GM21528 (cell line): ENCODE measurements around the gene MROH8.

Source experiments
- ATAC-seq: cut with Tn5 transposase; IDR thresholded peaks from one replicate; pipeline ENCODE4 v1.9.1; 2021; ENCODE audit warnings: mild to moderate bottlenecking, moderate library complexity; ENCODE audit not compliant: unreplicated experiment, low FRiP score

Gene MROH8

GRCh38 chr20:37178839-37179682, at the start of gene MROH8, which contains the start of gene RPN2:
MROH8 (minus strand) TSS chr20:37179548.
RPN2 (plus strand) TSS chr20:37179330; CDS start chr20:37179357, 27 bp downstream.
- peak; percentile 87 for ATAC-seq

DNA sequence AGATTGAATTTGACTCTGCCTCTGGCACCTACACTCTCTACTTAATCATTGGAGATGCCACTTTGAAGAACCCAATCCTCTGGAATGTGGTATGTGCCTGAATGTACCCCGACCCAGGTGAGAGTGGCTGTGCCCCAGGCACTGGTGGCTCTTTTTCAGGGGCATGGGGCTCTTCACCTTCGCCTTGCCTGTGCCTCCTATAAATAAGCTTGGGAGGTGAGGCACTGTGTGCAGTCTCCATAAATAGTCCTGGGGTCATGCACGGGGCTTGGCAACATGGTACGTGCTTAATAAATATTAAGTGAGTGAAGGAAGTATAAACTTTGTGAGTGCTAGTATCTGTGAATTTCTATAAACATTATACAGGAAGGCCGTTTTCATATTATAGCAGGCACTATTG, 49.3 kb upstream of the MROH8 start:
- no peak for ATAC-seq

- no peak for ATAC-seq
These were observed 48.7 kb upstream of the MROH8 start for GRCh38 chr20:37228082-37228481.

DNA sequence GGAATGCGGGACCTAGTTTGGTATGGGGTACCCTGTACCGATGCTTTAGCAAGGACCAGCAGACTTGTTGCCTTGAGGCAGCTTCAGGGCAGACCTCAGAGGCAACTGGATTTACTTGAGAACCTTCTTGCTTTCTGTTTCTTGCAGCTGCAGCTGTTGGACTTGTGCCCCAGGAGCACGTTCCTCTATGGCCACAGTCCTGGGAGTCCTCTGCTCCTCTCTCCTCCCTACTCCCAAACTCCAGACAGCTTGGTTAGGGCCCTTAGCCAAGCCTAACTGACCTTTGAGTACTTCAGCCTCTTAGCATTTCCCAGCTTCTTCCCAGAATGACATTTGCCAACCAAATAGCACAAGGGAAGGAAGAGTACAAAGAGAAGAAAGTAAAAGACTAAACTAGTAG, 47.5 kb upstream of the MROH8 start:
- no peak for ATAC-seq

GRCh38 chr20:37225146-37225545, 45.8 kb upstream of the MROH8 start:
- no peak for ATAC-seq

- ATAC-seq, result no peak
These were observed 43.7 kb upstream of the MROH8 start for GRCh38 chr20:37223053-37223452.

- ATAC-seq, result no peak
These were observed 42.7 kb upstream of the MROH8 start for GRCh38 chr20:37222086-37222485.

DNA sequence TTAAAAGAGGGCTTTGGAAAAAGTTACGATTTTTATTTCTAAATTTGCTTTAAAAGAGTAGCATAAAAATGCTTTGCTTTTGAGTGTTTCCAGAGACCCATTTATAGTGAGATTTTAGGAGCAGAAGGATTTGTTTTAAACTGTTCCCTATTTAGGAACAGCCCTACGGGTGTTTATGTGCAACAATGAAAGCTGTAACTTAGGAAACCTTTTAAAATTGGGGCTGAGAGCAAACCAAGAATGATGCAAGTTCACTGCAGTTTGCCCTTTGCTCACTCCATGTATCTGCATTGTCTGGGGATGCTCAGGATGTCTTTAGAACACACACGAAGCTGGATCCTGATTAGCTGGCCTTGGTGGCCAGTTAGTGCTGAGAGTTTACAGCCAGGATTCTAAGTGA, 41.4 kb upstream of the MROH8 start:
- ATAC-seq, result no peak

DNA sequence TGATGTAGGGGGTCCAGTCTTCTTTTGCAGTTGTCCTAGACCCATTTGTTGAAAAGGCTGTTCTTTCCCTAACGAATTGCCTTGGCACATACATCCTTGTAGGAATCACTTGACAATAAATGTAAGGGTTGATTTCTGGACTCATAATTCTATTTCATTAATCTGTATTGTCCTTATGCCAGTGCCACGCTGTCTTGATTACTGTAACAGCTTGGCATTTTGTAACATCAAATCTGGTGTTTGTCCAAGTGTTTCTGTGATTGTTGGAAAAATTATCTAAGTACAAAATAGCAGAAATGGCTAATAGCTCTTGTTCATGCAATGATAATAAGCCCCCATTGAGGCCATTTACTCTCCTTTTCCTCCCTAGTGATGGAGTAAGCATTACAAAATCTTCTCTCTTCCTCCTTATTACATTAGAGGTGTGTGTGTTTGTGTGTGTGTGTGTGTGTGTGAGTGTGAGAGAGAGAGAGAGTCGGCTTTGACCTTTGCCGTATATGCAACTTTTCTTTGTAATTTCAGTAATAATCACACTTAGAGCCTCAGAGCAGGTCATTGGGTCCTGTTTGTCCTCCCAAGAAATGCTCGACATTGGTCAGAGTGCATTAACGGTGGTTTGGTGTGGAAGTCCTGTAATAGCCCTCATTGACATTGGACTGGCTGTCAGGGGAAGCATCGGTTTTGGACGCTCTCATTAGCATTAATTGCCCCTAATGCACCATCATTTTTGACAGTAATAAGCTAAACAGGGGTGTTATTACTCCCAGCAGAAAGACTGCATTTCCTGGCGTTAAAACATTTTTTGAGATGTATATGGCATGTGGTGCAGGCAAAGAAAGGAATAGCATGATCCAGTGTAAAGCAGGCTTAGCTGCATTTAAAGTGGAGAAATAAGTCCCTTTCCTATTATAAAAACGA, 40.7 kb upstream of the MROH8 start:
- no peak for ATAC-seq

- ATAC-seq, result no peak
These were observed 39.6 kb upstream of the MROH8 start for GRCh38 chr20:37218976-37219375.

DNA sequence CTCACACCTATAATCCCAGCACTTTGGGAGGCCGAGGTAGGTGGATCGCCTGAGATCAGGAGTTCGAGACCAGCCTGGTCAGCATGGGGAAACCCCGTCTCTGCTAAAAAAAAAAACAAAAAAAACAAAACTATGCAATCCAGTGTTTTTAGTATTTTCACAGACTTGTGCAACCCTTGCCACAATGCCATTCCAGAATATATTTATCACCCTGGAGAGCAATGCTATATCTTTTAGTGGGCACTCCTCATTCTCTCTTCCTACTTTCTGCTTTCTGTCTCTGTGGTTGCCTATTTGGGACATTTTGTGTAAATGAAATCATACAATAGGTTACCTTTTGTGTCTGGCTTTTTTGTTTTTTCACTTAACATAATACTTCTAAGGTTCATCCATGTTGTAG, 39.1 kb upstream of the MROH8 start:
- no peak for ATAC-seq

- no peak for ATAC-seq
These were observed 30.4 kb upstream of the MROH8 start for GRCh38 chr20:37209661-37210314.

- no peak for ATAC-seq
These were observed 29.8 kb upstream of the MROH8 start for GRCh38 chr20:37209193-37209592.

GRCh38 chr20:37207171-37207570, 27.8 kb upstream of the MROH8 start:
- ATAC-seq, result no peak

DNA sequence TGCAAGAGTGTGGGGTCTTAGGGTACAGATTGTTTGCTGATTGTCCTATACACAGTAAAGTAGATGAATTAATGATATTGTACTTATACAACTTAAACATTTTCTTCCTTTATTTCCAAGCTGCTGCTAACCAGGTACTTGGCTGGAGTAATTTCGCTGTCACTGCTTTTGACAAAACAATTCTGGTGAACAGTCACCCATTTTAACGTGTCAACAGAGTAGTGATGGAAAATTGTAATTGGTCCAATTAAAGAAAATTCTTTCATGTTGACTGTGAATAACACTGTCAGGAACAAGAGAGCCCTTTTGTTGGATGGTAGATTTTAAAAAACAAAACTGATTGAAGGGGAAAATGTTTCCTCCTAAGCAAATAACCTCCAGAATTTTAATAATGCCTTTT, 26.4 kb upstream of the MROH8 start:
- ATAC-seq, result no peak

DNA sequence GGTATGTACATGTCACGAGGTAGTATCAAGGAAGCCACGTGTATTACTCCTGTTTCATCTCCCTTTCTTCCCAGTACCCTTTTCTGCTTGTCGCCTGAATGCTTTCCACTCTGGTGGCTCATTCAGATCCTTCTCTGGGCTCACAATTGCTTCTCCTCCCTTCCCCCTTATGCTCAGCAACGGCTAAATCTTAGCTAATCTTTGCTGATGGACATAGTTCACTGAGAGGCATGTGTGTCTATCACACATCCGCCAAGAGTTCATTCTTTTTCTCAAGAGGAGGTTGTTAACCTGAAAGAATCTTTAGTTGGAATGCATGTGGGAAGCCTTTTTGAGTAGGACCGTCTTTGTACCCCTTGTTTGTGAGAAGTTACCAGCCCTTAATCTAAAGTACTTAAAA, 25.8 kb upstream of the MROH8 start:
- no peak for ATAC-seq

DNA sequence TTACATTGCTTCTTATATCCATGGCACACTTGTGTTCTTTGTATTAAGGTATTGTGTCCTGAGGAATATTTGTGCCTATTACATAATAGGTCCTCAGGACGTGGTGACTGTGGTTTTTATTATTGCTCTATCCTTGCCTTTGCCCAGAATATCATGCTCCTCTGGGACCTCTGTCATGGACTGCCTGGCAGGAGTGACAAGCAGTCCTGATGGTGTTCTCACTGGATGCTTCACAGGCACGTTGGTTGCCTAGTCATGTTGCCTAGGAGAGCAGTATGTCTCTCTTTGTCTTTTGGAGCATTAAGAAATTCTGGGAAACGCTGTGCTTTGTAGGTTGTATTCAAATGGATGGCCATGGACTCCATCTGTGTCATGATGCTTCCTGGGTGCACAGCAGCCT, 24.7 kb upstream of the MROH8 start:
- no peak for ATAC-seq

DNA sequence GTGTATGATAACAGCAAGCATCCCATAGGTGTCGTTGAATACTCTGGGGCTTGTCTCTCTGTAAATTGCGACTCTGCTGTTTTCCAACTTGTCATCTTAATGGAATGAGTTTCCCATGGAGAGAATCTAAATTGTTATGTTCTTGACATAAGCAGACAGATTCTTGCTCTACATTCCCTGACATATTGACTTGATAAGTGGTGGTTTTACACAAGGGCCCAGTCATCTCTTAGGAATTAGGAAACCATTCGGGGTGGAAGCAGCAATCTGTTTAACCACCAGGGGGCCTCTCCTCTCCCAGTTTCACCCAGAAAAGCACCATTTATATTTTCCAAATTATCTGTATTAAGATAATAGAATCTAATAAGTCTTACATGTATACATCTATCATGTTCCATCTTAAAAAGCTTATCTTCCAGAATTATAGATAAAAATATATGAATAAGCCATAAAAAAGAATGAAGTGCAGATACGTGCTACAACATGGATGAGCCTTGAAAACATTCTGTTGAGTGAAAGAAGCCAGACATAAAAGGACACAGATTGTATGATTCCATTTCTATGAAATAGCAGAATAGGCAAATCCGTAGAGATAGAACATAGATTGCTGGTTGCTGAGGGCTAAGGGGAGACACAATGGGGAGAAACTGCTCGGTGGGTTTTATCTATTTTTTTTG, 23.1 kb upstream of the MROH8 start:
- ATAC-seq, result no peak

DNA sequence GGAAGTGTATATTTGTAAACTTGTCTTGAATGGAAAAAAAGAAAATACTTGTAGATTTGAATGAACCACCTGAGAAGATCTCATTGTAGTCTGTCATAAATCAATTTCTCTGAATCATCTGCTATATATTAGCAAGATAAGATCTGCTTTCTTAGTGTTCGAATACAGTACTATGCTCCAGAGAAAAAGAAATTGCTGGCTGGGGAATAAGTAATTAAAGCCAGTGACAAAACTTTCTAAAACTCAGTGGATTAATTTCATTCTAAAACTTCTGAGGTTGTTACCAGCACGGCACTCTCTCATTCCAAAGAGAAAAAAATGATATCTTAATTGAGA, 22.4 kb upstream of the MROH8 start:
- no peak for ATAC-seq
